Posterior cingulate gyrus (tissue), 11 donors: ENCODE measurements around the gene CIRBP.
A peak's percentile ranks its signal among the peaks of the same experiment; 100 is the strongest.

Source experiments
- DNase-seq, 10 donors: peaks; one replicate each; pipeline versions ENCODE4 v3.0.0 to v3.0.0-alpha.2; 2020 to 2021; ENCODE audit warnings: mixed read lengths in 3 of 10
- intact Hi-C: fragments of 100-400 bp; cut with DNase I; formaldehyde crosslinking; loops from one replicate; pipeline ENCODE4 v1.15.1; 2023

Gene CIRBP

DNA sequence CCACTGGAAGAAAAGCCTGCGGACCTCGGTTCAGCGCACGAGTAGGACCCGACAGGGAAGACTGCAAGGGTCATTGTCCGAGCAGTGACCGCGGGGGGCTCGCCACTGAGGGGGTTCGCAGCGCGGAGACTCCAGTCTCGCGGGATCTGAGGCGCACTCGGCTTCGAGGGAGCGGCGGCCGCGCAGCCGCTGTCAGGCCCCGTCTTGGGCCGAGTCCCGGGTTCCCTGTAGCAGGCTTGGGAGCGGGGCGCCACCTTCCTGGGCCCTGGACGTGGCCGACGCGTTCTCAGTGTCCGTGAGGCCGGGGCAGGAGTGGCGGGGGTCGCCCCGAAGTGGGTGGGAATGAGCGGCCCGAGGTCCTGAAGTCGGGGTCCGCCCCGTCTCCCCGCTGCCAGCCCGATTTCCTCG is 5.7 kb downstream of the CIRBP start:
- intact Hi-C loops = loop anchor here (5.0 to 10.0 kb wide), 2 partner anchors 82 to 160 kb away; partner anchors contain the start of gene RPS15
- no peak for DNase-seq

DNA sequence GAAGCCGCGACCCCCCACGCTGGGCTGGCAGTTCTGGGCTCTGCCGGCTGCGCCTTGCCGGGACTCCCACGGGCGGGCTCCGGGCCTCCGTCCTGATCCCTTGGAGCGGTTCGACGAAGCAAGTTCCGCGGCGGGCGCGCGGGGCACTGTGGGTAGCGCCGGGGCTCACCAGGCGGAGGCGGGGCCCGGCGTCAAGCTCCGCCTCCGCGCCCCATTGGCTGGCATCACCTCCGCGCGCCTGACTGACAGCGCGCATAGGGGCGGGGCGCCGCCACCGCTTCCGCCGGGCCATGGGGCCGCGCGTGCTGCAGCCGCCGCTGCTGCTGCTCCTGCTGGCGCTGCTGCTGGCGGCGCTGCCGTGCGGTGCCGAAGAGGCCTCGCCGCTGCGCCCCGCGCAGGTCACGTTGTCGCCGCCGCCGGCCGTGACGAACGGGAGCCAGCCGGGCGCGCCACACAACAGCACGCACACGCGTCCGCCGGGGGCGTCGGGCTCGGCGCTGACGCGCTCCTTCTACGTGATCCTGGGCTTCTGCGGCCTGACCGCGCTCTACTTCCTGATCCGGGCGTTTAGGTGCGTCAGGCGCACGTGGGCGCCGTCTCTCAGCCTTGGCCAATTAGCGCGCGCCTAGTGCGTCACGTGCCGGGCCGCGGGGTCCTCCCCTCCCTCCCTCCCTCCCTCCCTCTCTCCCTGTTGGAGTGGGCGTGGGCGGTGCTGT is 6.3 kb downstream of the CIRBP start, which contains the start of gene FAM174C:
Gene FAM174C (plus strand): TSS at position 271 of the 716 bp plus-strand sequence. CDS start 20 bp downstream, at position 291.
- DNase-seq = peak; percentile 89 to 99 (median 96)
- intact Hi-C loops = loop anchor here (5.0 to 10.0 kb wide), 2 partner anchors 82 to 159 kb away; partner anchors contain the start of gene RPS15

DNA sequence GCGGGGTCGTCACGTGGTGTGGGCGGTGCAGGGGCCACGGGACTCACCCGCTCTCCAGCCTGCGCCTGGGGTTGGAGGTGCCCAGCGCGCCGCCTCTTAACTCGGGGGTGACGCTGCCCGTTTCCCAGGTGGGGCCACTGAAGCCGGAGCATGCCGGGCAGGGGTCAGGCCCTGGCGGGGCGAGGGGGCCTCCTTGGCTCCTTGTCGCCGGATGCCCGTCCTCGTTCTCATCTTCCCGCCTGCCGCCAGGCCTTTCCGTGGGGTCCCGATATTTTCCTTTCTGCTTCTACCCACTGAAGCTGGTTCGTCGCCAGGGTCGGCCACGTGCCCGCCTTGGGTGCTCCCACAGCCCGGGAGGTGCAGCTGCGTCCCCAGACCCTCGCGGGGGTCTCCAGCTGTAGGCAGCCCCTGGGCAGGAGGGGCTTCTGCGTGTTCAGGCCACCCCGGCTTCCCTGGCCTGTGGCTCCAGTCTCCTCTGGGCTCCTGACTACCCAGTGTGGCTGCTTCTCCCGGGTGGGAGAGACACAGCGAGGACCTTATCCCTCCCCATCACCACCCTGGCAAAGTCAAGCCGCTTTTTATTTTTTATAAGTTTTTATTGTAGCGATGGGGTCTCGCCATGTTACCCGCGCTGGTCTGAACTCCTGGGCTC is 7.0 kb downstream of the CIRBP start:
- no peak for DNase-seq
- intact Hi-C loops = loop anchor here (5.0 to 10.0 kb wide), 2 partner anchors 81 to 159 kb away; partner anchors contain the start of gene RPS15

DNA sequence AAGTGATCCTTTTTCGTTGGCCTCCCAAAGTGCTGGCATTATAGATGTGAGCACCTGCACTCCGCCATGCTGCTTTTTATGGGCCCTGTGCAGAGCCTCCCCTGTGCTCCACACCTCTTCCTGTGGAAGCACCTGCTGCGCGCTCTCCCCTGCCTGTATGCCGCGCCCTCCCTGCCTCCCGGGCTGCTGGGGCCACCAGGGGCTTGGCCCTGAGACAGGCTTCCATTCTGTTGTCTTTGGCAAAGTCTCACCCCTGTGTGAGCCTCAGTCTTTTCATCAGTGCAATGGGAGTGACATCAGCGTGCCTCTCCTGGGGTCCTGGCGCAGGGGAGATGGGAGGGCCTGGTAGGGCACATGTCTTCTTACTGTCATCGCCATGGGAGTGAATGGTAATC is 7.5 kb downstream of the CIRBP start:
- no peak for DNase-seq
- intact Hi-C loops = loop anchor here (5.0 to 10.0 kb wide), 2 partner anchors 81 to 158 kb away; partner anchors contain the start of gene RPS15

DNA sequence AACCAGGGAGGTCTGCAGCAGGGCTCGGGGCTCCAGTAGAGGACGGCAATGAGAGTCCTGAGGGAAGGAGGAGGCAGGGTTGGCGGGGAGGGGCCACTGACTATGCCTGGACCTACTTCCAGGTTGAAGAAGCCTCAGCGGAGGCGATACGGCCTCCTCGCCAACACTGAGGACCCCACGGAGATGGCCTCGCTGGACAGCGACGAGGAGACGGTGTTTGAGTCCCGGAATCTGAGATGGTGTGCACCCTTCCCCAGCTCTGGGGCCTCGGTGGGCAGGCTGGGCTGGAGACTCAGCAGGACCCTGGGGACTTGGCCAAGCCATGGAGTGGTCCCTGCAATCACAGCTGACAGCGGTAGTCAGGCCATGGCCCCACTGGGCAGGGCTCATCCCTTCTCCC is 7.9 kb downstream of the CIRBP start:
- intact Hi-C loops = loop anchor here (5.0 to 10.0 kb wide), 2 partner anchors 80 to 158 kb away; partner anchors contain the start of gene RPS15
- DNase-seq = no peak

DNA sequence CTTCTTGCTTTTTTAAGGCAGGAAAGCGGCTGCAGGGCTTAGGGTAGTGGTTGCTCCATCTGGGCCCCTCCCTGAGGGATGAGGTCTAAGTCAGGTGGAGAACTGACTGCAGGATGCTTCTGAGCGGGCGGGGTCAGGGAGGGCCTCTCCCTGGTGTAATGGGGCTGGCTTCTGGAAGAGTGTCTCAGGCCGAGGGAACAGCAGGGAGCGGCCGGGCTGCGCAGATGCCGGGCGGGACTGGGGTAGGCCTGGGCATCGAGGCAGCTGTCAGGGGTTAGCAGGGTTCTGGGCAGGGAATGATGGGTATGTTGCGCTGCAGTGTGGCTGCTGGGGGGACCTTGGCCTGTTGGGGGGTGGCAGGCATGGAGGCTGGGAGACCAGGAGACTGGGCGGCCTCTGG is 8.9 kb downstream of the CIRBP start:
- no peak for DNase-seq
- intact Hi-C loops = loop anchor here (5.0 to 10.0 kb wide), 2 partner anchors 79 to 157 kb away; partner anchors contain the start of gene RPS15

DNA sequence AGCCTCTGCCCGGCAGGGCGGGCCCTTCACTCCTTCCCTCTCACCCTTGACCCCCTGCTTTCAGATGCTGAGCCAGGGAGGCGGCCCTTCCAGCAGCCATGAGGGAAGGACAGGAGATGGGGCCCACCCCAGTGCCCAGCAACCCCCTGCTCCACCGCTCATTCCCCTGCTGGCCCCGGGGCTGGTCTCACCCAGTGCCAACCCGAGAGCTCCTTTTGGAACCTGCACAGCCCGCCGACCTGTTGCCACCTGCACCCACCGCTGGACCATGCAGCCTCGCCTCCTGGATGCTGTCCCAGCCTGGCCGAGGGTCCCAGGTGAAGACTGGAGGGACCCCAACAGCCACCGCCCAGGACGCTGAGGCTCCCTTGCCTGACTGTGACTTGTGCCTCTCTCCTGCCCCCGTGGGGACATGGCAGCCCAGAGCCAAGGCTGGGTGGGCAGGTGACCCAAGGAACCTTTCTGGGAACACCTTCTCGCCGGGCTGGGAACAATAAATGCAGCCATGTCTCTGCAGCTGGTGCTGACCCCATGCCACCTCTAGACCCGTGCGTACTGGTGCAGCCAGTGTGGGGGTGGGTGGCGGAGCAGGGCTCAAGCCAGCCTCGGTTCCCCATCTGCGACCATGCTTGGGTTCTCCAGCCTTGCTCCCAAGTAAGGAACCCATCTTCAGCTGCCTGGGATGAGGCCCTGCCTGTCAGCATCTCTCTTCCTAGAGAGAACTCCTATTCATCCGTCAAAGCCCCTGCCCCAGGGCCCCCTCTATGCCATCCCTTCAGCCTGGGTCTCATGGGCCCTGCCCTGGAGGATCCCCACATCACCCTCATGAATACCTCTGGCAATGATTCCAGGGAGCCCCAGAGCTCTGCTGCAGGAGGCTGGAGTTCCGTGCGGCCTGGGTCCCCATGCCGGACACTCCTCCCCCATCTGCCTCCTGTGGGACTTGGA is 9.9 kb downstream of the CIRBP start:
- no peak for DNase-seq
- intact Hi-C loops = loop anchor here (5.0 to 10.0 kb wide), 2 partner anchors 78 to 156 kb away; partner anchors contain the start of gene RPS15

DNA sequence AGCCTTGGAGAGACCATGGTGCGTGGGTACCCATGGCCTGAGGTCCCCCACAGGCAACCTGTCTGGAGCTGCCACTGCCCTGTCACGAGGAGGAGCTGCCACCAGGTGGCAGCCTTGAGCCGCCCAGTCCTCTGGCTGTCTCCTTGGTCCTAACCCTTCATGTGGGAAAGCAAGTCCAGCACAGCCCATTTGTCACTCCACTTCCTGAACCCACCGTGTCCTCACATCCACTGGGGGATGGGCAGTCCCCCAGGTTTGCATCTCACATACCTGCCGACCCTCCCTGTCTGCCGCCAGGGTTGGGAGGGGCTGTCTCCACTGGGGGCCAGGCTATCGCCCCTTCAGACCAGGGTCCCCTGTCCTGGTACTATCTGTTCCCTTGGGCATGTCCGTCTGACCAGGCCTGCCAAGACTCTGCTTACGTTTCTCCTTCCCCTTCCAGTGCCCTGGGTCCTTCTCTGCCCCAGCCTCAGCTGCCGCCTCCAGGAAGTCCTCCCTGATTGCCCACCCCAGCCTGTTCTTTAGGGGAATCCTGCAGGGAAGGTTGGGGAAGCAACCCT is 10.7 kb downstream of the CIRBP start:
- DNase-seq = peak; percentile 72 to 98 (median 86)
- intact Hi-C loops = loop anchor here (5.0 to 10.0 kb wide), 2 partner anchors 77 to 155 kb away; partner anchors contain the start of gene RPS15

DNA sequence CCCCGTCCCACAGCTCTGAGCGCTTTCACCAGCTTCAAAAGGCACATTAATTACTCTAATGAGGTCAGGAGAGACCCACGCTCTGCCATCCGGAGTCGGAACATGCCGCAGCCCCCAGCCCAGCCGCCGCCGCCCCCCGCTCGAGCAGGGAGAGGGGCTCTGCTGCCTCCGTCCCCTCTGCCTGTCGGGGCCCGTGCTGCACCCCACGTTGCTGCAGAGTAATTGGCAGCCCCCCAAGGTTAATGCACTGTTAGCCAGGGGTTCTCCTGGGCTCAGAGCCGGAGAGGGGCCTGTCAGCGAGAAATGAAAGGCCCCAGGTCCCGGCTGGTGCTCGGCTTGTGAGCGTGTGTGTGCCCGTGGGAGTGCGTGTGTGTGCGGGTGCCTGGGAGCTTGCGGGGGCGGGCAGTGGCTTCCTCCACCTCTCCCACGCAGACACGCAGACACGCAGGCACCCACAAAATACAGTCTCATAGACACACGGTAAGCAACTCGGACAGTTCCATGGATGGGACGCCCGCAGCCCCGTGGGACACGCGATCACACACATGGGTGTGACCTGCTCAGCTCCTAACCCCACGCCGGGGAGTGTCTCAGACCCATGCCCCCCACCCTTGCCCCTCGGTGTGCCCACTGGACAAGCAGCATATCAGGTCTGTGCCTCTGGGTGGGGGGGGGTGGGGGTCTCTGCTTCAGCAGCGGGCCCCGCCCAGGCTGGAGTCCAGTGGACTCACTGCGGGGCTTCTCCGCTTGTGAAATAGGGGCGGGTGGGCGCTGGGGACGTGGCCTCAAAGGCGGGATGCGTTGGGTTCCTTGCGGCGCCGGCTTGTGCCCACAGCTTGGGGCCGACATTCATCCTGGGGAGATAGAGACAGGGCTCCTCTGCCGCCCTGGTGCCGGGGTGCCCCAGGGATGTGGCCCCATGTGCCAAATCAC is 11.8 kb downstream of the CIRBP start:
- no peak for DNase-seq
- intact Hi-C loops = no loop called here

DNA sequence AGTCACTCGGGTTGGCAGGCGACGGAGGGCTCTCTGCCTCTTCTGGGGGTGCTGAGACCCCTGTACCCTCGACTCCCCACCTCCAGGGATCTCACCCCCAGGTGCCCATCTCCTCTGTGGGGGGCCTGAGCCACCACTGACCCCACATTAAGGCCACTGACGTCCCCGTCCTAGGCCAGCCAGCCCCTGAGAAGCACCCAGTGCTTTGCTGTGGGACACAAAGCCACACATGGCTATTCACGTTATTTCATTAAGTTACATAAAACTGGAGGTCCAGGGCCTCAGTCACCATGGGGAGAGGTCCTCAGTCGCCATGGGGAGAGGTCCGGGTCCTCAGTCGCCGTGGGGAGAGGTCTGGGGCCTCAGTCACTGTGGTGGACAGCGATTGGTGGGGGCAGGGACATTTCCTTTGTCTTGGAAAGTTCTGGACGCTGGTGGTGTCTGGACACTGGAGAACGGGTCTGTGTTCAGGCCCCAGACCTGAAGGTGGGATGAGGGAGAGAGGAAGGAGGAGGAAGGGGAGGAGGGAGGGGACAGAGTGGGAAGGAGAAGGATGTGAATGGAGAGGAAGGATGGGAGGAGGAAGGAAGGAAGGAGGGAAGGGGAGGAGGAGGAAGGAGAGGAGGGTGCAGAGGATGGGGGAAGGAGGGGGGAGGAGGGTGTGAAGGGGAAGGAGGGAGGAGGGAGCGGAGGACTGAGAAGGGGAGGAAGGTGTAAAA is 12.6 kb downstream of the CIRBP start:
- DNase-seq = no peak
- intact Hi-C loops = no loop called here

DNA sequence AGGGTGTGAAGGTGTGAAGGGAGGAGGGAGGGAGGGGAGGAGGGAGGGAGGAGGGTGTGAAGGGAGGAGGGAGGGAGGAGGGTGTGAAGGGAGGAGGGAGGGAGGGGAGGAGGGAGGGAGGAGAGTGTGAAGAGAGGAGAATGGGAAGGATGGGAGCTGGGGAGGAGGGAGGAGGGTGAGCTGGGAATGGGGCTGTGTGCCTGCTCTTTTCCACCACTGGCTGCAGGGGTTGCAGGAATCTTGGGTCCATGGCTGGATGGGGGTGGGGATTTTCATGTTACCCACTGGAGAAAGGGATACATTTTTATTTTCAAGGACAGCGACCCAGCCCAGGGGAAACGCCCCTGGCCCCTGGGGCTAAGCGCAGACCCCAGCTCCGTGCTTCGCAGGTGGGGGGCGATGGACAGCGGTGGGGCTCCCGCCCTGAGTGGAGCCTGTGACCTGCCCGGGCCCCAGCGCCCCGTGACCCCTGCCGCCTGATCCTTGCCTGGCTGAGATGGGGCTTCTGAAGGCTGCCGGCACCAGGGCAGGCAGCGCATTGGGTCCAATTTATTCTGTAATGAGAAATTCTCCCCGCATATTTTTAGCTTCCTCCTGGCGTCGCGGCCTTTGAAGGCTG is 13.6 kb downstream of the CIRBP start:
- intact Hi-C loops = no loop called here

DNA sequence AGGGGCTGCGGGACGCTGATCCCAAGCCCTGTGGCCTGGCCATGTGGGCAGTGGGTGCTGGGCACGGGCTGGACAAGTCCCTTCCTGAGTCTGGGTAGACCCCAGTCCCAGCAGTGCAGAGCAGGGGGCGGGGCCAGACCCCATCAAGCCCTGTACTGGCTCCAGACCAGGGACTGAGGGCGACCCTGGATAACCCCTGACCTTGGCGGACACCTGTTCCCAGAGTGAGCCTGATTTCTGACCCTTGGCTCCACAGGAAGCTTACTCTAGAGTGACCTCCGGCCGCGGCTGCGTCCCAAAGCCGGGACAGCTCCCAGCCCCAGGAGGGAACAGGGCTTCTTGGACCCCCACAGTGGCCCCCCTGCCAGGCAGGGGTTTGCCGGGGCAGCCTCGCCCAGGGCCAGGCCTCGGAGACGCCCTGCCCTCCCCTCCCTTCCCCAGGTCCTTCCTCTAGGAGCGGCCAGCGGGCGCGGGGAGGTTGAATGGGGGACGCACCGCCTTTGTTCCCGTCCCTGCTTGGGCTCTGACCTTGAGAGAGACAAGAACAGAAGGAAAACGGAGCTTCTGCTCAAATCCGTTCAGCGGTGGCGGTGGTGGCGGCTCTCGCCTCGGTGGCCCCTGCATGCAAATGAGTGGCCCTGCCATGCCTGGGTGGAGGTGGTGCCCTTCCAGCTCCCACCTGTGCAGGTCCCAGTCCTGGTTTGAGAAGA is 14.2 kb downstream of the CIRBP start:
- intact Hi-C loops = no loop called here
- DNase-seq = no peak

More for the DNA sequence above, 13.6 kb downstream of the CIRBP start:
- DNase-seq = no peak

DNA sequence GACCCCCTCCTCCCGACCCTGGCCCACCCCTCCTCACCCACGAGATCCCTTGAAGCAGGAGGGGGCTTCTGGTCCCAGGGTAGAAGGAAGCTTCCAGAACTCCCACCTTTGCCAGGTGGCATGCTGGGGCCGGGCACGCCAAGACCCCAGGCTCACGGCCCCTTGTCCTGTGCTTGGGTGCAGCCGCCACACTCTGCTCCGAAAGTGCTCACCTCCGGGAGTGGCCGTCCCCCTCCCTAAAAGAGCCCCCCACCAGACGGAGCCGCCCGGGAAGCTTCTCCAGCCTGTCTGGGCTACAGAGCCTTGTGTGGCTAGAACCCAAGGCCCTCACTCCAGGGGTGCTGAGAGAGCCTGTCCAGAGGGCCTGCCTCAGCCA is 14.8 kb downstream of the CIRBP start:
- DNase-seq = no peak
- intact Hi-C loops = no loop called here

DNA sequence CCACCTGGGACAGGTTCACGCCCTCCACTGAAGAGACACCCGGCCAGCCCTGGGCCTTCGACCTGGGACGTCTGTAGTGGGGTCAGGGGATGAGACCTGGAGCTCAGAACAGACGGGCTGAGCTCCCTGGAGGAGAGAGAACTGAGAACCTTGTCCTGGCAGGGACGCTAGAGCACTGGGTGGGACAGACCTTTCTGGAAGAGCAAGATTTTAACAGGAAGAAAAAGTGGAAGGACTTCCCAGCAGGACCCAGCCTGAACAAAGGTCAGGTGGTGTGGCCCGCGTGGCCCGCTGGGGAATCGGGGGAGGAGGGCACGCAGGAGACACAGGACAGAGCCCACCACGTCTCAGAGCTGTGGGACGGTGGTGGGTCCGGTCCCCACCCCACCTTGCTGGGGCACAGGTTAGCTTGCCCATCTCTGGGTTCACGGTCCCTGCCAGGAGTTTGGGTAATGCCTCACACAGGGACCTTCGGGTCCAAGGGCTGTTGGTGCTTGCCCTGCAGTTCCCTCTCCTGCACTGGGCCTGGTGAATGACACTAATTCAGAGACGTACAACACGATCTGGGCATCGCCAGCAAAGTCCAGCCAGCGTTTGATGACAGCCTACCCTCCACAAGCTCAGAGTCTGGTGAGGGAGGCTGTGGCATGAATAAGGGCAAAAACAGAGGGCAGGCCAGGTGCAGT is 15.3 kb downstream of the CIRBP start:
- intact Hi-C loops = no loop called here
- DNase-seq = no peak

DNA sequence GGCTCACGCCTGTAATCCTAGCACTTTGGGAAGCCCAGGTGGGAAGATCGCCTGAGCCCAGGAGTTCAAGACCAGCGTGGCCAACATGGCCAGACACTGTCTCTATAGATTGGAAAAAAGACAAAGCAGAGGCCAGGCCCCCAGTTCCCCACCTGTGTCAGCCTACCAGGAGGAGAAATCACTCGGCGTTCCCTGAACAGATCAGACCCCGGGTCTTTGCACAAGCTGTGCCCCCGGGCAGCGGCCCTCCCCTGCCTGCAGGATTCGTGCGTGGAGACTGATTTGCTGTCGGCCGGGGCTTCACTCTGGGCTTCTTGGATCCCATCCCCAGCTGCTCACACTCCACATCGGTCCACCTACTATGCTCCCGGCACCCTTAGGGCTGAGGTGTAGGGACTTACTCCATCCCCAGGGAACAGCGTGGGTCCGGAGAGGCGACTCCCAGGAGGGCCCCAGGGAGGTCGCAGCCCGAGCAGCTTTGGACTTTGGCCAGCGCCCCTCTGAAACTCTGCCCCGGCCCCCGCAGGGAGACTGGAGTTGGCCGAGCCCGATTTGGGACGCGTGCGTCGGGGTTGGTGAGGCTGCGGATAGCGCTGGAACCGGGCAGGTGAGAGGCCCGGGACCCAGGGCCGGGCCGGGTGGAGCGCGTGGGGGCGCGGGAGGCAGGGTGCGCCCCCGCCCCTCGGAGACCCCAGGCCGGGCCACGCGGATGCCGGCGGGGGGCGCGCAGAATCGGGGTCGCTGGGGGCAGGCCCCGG is 16.0 kb downstream of the CIRBP start:
- no peak for DNase-seq
- intact Hi-C loops = no loop called here
